Measurements from ENCODE around the gene SIPA1L3.

DNA sequence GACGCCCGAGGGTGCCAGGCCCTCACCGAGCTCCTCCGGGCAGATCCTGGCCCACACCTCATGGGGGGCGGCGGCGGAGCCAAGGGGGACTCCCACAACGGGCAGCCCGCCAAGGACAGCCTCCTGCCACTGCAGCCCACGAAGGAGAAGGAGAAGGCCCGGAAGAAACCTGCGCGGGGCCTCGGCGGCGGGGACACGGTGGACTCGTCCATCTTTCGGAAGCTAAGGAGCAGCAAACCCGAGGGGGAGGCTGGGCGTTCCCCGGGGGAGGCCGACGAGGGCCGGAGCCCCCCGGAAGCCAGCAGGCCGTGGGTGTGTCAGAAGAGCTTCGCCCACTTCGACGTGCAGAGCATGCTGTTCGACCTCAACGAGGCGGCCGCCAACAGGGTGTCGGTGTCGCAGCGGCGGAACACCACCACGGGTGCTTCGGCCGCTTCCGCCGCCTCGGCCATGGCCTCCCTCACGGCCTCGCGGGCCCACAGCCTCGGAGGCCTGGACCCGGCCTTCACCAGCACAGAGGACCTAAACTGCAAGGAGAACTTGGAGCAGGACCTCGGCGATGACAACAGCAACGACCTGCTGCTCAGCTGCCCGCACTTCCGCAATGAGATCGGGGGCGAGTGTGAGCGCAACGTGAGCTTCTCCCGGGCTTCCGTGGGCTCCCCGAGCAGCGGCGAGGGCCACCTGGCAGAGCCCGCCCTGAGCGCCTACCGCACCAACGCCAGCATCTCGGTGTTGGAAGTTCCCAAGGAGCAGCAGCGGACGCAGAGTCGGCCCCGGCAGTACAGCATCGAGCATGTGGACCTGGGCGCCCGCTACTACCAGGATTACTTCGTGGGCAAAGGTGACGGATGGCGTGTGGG is 175.5 kb downstream of the SIPA1L3 start:
- TF ChIP-seq POLR2A (IDR thresholded peaks at IDR 0.05), result no peak
- TF ChIP-seq, protein P1, sequence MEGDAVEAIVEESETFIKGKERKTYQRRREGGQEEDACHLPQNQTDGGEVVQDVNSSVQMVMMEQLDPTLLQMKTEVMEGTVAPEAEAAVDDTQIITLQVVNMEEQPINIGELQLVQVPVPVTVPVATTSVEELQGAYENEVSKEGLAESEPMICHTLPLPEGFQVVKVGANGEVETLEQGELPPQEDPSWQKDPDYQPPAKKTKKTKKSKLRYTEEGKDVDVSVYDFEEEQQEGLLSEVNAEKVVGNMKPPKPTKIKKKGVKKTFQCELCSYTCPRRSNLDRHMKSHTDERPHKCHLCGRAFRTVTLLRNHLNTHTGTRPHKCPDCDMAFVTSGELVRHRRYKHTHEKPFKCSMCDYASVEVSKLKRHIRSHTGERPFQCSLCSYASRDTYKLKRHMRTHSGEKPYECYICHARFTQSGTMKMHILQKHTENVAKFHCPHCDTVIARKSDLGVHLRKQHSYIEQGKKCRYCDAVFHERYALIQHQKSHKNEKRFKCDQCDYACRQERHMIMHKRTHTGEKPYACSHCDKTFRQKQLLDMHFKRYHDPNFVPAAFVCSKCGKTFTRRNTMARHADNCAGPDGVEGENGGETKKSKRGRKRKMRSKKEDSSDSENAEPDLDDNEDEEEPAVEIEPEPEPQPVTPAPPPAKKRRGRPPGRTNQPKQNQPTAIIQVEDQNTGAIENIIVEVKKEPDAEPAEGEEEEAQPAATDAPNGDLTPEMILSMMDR (IDR thresholded peaks at IDR 0.05), result no peak
- TF ChIP-seq POLR2AphosphoS5 (IDR thresholded peaks at IDR 0.05), result no peak
- no peak for TF ChIP-seq EP300 (IDR thresholded peaks at IDR 0.05)

Data from upper lobe of left lung (tissue), 4 donors.